Gastroesophageal sphincter (tissue), 3 donors: ENCODE measurements around the gene HMHB1.

Source experiments
- EP300 ChIP-seq: sonication (generic); formaldehyde crosslinking; IDR thresholded peaks from one replicate; pipeline ENCODE4 v1.6.1; 2017; ENCODE audit warnings: antibody characterized with exemption, mild to moderate bottlenecking
- POLR2A ChIP-seq, 2 donors: fragments of 450-650 bp; IDR thresholded peaks; one replicate each; pipeline ENCODE4 v1.6.1; 2017; ENCODE audit warnings: antibody characterized with exemption in 2 of 2, mild to moderate bottlenecking in 2 of 2, moderate library complexity in 1 of 2
- POLR2AphosphoS5 ChIP-seq: sonication (generic); formaldehyde crosslinking; IDR thresholded peaks from one replicate; pipeline ENCODE4 v1.6.1; 2017; ENCODE audit warnings: antibody characterized with exemption
- TF ChIP-seq, protein P1 (sequence below), 4 experiments: fragments of 200-600 bp in 2 of 4; fragments of 450-650 bp in 2 of 4; sonication (generic) in 1 of 4; IDR thresholded peaks; one replicate each; pipeline ENCODE4 v1.5.1; 2017 to 2019; ENCODE audit warnings: antibody characterized with exemption in 4 of 4, mild to moderate bottlenecking in 2 of 4, moderate library complexity in 2 of 4

DNA sequence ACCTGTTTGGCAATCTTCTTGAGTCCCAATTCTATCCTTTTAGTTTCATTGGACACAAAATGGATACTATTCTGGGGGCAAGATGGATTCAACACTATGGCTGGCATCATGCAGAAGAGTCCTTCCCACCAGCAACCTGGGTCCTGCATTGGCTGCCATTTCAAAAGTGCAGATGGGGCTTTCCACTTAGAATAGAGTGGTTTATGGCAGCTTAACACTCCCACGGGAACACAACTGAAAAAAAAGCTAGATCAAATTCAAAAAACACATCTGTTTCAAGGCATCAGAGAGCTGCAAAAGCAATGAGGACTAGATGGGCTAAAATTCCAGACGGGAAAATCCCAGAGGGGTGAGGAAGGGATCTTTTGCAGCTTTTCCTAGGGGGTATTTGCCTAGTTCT, 11.2 kb upstream of the HMHB1 start:
- TF ChIP-seq POLR2AphosphoS5: no peak
- TF ChIP-seq, protein P1, sequence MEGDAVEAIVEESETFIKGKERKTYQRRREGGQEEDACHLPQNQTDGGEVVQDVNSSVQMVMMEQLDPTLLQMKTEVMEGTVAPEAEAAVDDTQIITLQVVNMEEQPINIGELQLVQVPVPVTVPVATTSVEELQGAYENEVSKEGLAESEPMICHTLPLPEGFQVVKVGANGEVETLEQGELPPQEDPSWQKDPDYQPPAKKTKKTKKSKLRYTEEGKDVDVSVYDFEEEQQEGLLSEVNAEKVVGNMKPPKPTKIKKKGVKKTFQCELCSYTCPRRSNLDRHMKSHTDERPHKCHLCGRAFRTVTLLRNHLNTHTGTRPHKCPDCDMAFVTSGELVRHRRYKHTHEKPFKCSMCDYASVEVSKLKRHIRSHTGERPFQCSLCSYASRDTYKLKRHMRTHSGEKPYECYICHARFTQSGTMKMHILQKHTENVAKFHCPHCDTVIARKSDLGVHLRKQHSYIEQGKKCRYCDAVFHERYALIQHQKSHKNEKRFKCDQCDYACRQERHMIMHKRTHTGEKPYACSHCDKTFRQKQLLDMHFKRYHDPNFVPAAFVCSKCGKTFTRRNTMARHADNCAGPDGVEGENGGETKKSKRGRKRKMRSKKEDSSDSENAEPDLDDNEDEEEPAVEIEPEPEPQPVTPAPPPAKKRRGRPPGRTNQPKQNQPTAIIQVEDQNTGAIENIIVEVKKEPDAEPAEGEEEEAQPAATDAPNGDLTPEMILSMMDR (IDR thresholded peaks at IDR 0.05): no peak
- no peak for TF ChIP-seq POLR2A (IDR thresholded peaks at IDR 0.05)
- no peak for TF ChIP-seq EP300
